ENCODE results near the gene DNAH9. TPM values are rescaled to one million over a fixed set of nuclear protein-coding genes. Genes with fewer than 3 reads are reported as not detected.

The DNAH9 gene
- total RNA-seq, 1 donor: not detected

- DNase-seq (ENCODE audit: low read depth): no peak
- H3K4me3 ChIP-seq (ENCODE audit: low read depth, low read length): no peak overlapping the region
- no peak for TF ChIP-seq CTCF (IDR thresholded peaks at IDR 0.05; ENCODE audit: insufficient read depth, low read depth, low read length)
These were observed 188.6 kb downstream of the DNAH9 start for GRCh38 chr17:11786711-11787438.

- DNase-seq (ENCODE audit: low read depth): no peak
- H3K4me3 ChIP-seq (ENCODE audit: low read depth, low read length): no peak overlapping the region
- TF ChIP-seq CTCF (IDR thresholded peaks at IDR 0.05; ENCODE audit: insufficient read depth, low read depth, low read length): no peak
These were observed 197.6 kb downstream of the DNAH9 start for GRCh38 chr17:11795906-11796305.

- no peak for DNase-seq (ENCODE audit: low read depth)
- TF ChIP-seq CTCF (IDR thresholded peaks at IDR 0.05; ENCODE audit: insufficient read depth, low read depth, low read length): no peak
- no peak overlapping the region for H3K4me3 ChIP-seq (ENCODE audit: low read depth, low read length)
These were observed 199.5 kb downstream of the DNAH9 start for GRCh38 chr17:11797803-11798202.

- DNase-seq (ENCODE audit: low read depth): no peak
- H3K4me3 ChIP-seq (ENCODE audit: low read depth, low read length): no peak overlapping the region
- no peak for TF ChIP-seq CTCF (IDR thresholded peaks at IDR 0.05; ENCODE audit: insufficient read depth, low read depth, low read length)
These were observed 205.1 kb downstream of the DNAH9 start for GRCh38 chr17:11803231-11803969.

GRCh38 chr17:11805138-11805537 lies 206.9 kb downstream of the DNAH9 start:
- no peak overlapping the region for H3K4me3 ChIP-seq (ENCODE audit: low read depth, low read length)
- TF ChIP-seq CTCF (IDR thresholded peaks at IDR 0.05; ENCODE audit: insufficient read depth, low read depth, low read length): no peak
- no peak for DNase-seq (ENCODE audit: low read depth)

GRCh38 chr17:11805952-11806351 lies 207.7 kb downstream of the DNAH9 start:
- TF ChIP-seq CTCF (IDR thresholded peaks at IDR 0.05; ENCODE audit: insufficient read depth, low read depth, low read length): no peak
- no peak overlapping the region for H3K4me3 ChIP-seq (ENCODE audit: low read depth, low read length)
- DNase-seq (ENCODE audit: low read depth): no peak

Data from fibroblast of villous mesenchyme (primary cell).